ENCODE data around the gene CNGB1. TPM values are rescaled to one million over a fixed set of nuclear protein-coding genes. Genes with fewer than 3 reads are reported as not detected.
"Not testable (repeated sequence)": the region's sequence is repeated elsewhere in the genome, so short reads cannot be mapped to it uniquely, and the experiment has no call there.

Gene CNGB1
- total and polyA plus RNA-seq, 2 donors (not counting 1 experiment from before 2014, with no cell fraction given) = not detected

GRCh38 chr16:57876210-57876609, 94.7 kb downstream of the CNGB1 start:
- no peak overlapping the region for H3K9ac ChIP-seq (ENCODE audit: insufficient read depth, low read length)
- H3K36me3 ChIP-seq (ENCODE audit: control insufficient read depth, insufficient read depth, low read length) = no peaks in the 10 kb centered on the region
- H2AFZ ChIP-seq (ENCODE audit: low read length) = no peak overlapping the region
- H3K9me3 ChIP-seq (ENCODE audit: control insufficient read depth, insufficient read depth, low read depth, low read length) = no peaks in the 10 kb centered on the region
- no peak overlapping the region for H3K27ac ChIP-seq (ENCODE audit: insufficient read depth, low read length)
- no peaks in the 10 kb centered on the region for H3K79me2 ChIP-seq (ENCODE audit: control insufficient read depth, insufficient read depth, low read length)
- DNase-seq (ENCODE audit: low read depth in 2 of 2) = no peak
- H3K4me1 ChIP-seq (ENCODE audit: control insufficient read depth, extremely low read depth, insufficient read depth, low read length) = no peaks in the 10 kb centered on the region
- peaks cover 14% of the 10 kb centered on the region for H3K27me3 ChIP-seq (ENCODE audit: control insufficient read depth, insufficient read depth, low read length)
- H3K4me3 ChIP-seq (replicated peaks in 1 of 4; ENCODE audit: control extremely low read depth in 1 of 4, insufficient read depth in 1 of 4, low read depth in 3 of 4, low read length in 4 of 4) = no peak overlapping the region
- H4K20me1 ChIP-seq (ENCODE audit: control insufficient read depth, extremely low read depth, insufficient read depth, low read length) = no peaks in the 10 kb centered on the region
- H3K4me2 ChIP-seq (ENCODE audit: extremely low read depth, insufficient read depth, low read length) = no peak overlapping the region
- TF ChIP-seq, protein P1, sequence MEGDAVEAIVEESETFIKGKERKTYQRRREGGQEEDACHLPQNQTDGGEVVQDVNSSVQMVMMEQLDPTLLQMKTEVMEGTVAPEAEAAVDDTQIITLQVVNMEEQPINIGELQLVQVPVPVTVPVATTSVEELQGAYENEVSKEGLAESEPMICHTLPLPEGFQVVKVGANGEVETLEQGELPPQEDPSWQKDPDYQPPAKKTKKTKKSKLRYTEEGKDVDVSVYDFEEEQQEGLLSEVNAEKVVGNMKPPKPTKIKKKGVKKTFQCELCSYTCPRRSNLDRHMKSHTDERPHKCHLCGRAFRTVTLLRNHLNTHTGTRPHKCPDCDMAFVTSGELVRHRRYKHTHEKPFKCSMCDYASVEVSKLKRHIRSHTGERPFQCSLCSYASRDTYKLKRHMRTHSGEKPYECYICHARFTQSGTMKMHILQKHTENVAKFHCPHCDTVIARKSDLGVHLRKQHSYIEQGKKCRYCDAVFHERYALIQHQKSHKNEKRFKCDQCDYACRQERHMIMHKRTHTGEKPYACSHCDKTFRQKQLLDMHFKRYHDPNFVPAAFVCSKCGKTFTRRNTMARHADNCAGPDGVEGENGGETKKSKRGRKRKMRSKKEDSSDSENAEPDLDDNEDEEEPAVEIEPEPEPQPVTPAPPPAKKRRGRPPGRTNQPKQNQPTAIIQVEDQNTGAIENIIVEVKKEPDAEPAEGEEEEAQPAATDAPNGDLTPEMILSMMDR (conservative IDR thresholded peaks at IDR 0.05 in 1 of 2, IDR thresholded peaks at IDR 0.05 in 1 of 2; ENCODE audit: low read depth in 1 of 2, low read length in 2 of 2) = no peak

DNA sequence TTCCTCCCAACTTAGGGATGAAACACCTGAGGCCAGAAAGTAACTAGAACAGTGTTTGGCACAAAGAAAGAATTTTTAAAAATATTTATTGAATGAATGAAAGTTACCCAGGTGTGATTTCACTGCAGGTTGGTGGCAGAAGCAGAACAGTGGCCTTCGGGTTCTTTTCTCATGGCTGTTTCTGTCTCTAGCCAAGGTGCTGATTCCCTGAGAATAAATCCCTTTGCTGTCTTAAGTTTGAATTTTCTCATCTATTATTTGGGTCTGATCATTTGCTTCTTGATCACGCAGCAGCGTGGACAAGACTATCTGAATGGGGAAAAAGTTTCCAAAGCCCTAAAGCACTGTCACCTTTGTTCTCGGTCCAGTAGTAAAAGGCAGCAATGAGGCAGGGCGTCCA, 95.6 kb downstream of the CNGB1 start:
- Histone ChIP-seq H3K9me3 (ENCODE audit: control insufficient read depth, insufficient read depth, low read depth, low read length) (no peaks in the 10 kb centered on the region), H3K27me3 (ENCODE audit: control insufficient read depth, insufficient read depth, low read length) (peaks cover 14% of the 10 kb centered on the region), H3K4me3 (replicated peaks in 1 of 4; ENCODE audit: control extremely low read depth in 1 of 4, insufficient read depth in 1 of 4, low read depth in 3 of 4, low read length in 4 of 4) (no peak overlapping the region), H3K4me2 (ENCODE audit: extremely low read depth, insufficient read depth, low read length) (no peak overlapping the region), H3K79me2 (ENCODE audit: control insufficient read depth, insufficient read depth, low read length) (no peaks in the 10 kb centered on the region), H4K20me1 (ENCODE audit: control insufficient read depth, extremely low read depth, insufficient read depth, low read length) (no peaks in the 10 kb centered on the region), H3K4me1 (ENCODE audit: control insufficient read depth, extremely low read depth, insufficient read depth, low read length) (no peaks in the 10 kb centered on the region), H3K9ac (ENCODE audit: insufficient read depth, low read length) (no peak overlapping the region), H3K36me3 (ENCODE audit: control insufficient read depth, insufficient read depth, low read length) (no peaks in the 10 kb centered on the region), H2AFZ (ENCODE audit: low read length) (no peak overlapping the region), H3K27ac (ENCODE audit: insufficient read depth, low read length) (no peak overlapping the region)
- DNase-seq (ENCODE audit: low read depth in 2 of 2) = no peak
- TF ChIP-seq EZH2 (IDR thresholded peaks at IDR 0.05; ENCODE audit: low read length, missing control alignments) = no peak
- TF ChIP-seq, protein P1 (conservative IDR thresholded peaks at IDR 0.05 in 1 of 2, IDR thresholded peaks at IDR 0.05 in 1 of 2; ENCODE audit: low read depth in 1 of 2, low read length in 2 of 2) = no peak

DNA sequence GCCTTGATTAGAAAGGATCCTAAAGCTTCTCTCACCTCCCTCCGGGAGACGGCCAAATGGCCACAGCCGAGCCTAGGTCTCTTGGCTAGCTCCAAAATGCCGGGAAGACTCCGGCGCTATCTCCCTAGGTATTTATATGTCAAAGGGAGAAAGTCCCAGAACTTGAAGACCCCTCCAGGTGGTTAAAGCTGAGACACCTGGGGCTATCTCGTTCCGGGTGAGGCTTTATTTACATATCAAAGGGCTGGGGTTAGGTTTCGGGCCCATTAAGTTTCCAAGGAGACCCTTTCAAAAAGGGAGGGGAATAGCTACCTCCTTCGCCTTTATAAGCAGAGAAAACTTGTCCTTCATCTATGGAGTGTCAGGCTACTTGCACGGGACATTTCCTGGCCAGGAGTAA, 97.7 kb downstream of the CNGB1 start:
- Histone ChIP-seq H3K9ac (ENCODE audit: insufficient read depth, low read length) (no peak overlapping the region), H3K36me3 (ENCODE audit: control insufficient read depth, insufficient read depth, low read length) (no peaks in the 10 kb centered on the region), H3K79me2 (ENCODE audit: control insufficient read depth, insufficient read depth, low read length) (no peaks in the 10 kb centered on the region), H3K9me3 (ENCODE audit: control insufficient read depth, insufficient read depth, low read depth, low read length) (no peaks in the 10 kb centered on the region), H4K20me1 (ENCODE audit: control insufficient read depth, extremely low read depth, insufficient read depth, low read length) (no peaks in the 10 kb centered on the region), H3K4me1 (ENCODE audit: control insufficient read depth, extremely low read depth, insufficient read depth, low read length) (no peaks in the 10 kb centered on the region), H3K27me3 (ENCODE audit: control insufficient read depth, insufficient read depth, low read length) (peaks cover 8% of the 10 kb centered on the region), H3K4me3 (replicated peaks in 1 of 4; ENCODE audit: control extremely low read depth in 1 of 4, insufficient read depth in 1 of 4, low read depth in 3 of 4, low read length in 4 of 4) (no peak overlapping the region), H3K27ac (ENCODE audit: insufficient read depth, low read length) (no peak overlapping the region), H2AFZ (ENCODE audit: low read length) (no peak overlapping the region), H3K4me2 (ENCODE audit: extremely low read depth, insufficient read depth, low read length) (no peak overlapping the region)
- DNase-seq (ENCODE audit: low read depth in 2 of 2) = no peak
- TF ChIP-seq, protein P1 (conservative IDR thresholded peaks at IDR 0.05 in 1 of 2, IDR thresholded peaks at IDR 0.05 in 1 of 2; ENCODE audit: low read depth in 1 of 2, low read length in 2 of 2) = no peak
- TF ChIP-seq EZH2 (IDR thresholded peaks at IDR 0.05; ENCODE audit: low read length, missing control alignments) = no peak

DNA sequence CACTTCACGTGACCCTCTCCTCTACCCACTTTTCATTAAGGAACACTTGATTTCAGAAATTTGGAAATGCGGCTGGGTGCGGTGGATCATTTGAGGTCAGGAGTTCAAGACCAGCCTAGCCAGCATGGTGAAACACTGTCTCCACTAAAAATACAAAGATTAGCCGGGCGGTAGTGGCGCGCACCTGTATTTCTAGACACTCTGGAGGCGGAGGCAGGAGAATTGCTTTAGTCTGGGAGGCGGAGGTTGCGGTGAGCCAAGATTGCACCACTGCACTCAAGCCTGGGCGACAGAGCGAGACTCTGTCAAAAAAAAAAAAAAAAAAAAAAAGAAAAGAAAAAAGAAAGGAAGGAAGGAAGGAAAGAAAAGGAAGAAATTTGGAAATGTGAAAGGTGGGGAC, 98.2 kb downstream of the CNGB1 start:
- not testable (repeated sequence) for H3K36me3 ChIP-seq (ENCODE audit: control insufficient read depth, insufficient read depth, low read length); H3K79me2 ChIP-seq (ENCODE audit: control insufficient read depth, insufficient read depth, low read length); H3K27ac ChIP-seq (ENCODE audit: insufficient read depth, low read length); H3K4me2 ChIP-seq (ENCODE audit: extremely low read depth, insufficient read depth, low read length); H3K4me3 ChIP-seq (replicated peaks in 1 of 4; ENCODE audit: control extremely low read depth in 1 of 4, insufficient read depth in 1 of 4, low read depth in 3 of 4, low read length in 4 of 4); H4K20me1 ChIP-seq (ENCODE audit: control insufficient read depth, extremely low read depth, insufficient read depth, low read length); H3K27me3 ChIP-seq (ENCODE audit: control insufficient read depth, insufficient read depth, low read length); DNase-seq (ENCODE audit: low read depth in 2 of 2); H2AFZ ChIP-seq (ENCODE audit: low read length); H3K9ac ChIP-seq (ENCODE audit: insufficient read depth, low read length); H3K4me1 ChIP-seq (ENCODE audit: control insufficient read depth, extremely low read depth, insufficient read depth, low read length); H3K9me3 ChIP-seq (ENCODE audit: control insufficient read depth, insufficient read depth, low read depth, low read length)

All from fibroblast of lung (primary cell).